ENCODE data around the gene DEGS2. TPM values are rescaled to one million over a fixed set of nuclear protein-coding genes. Genes with fewer than 3 reads are reported as not detected.

Gene DEGS2
- polyA plus RNA-seq, 2 of the 4 experiments (the other 2 are of a cell fraction): 0.93 to 2.3 TPM

DNA sequence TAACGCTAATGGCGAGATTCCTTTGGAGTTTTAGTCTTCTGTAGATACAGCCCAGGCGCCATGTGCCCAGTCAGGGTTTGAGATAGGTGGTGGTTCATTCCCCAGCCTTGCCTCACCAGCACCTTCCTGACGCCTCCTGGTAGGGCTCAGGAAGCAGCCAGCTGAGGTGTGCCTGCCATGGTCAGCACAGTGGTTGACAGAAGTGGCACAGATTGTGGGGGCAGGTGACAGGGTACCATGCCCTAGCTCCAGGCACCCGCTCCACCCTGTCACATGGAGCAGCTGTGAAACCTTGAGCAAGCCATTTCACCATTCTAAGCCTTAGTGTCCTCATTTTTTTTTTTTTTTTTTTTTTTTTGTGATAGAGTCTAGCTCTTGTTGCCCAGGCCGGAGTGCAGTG, 48.6 kb downstream of the DEGS2 start:
- DNase-seq (ENCODE audit: low read depth in 1 of 2, low spot score in 1 of 2): no peak
- CTCF ChIA-PET: interaction anchor here (1.0 to 10.1 kb wide), 6 partner anchors 11 to 165 kb away, joined by 3 to 173 read pairs (median 8); no protein-coding TSS in a partner anchor
- ATAC-seq: no peak
- peaks cover 8% of the 10 kb centered on the region; the same call in 1 of the 3 replicates for H3K4me1 ChIP-seq
- FAIRE-seq: no peak
- TF ChIP-seq HOXA7 (CRISPR knock-in tag; IDR thresholded peaks at IDR 0.05) (no peak), TP53 (CRISPR knock-in tag; IDR thresholded peaks at IDR 0.05) (no peak), GATA3 (IDR thresholded peaks at IDR 0.05; ENCODE audit: borderline replicate concordance) (no peak), ESRRA (IDR thresholded peaks at IDR 0.05; ENCODE audit: borderline replicate concordance, low read length) (no peak), RAD21 (conservative IDR thresholded peaks at IDR 0.05 in 1 of 2, IDR thresholded peaks at IDR 0.05 in 1 of 2) (no peak), FOXS1 (CRISPR knock-in tag; IDR thresholded peaks at IDR 0.05) (no peak), HOXB13 (CRISPR knock-in tag; IDR thresholded peaks at IDR 0.05; ENCODE audit: low read depth) (no peak), BHLHE40 (IDR thresholded peaks at IDR 0.05; ENCODE audit: low read depth, low read length) (no peak), SMC3 (IDR thresholded peaks at IDR 0.05) (no peak), CBX2 (IDR thresholded peaks at IDR 0.05; ENCODE audit: borderline replicate concordance, low read depth) (no peak), MYC (IDR thresholded peaks at IDR 0.05; ENCODE audit: borderline replicate concordance, low read length) (no peak)
- TF ChIP-seq, protein P1, sequence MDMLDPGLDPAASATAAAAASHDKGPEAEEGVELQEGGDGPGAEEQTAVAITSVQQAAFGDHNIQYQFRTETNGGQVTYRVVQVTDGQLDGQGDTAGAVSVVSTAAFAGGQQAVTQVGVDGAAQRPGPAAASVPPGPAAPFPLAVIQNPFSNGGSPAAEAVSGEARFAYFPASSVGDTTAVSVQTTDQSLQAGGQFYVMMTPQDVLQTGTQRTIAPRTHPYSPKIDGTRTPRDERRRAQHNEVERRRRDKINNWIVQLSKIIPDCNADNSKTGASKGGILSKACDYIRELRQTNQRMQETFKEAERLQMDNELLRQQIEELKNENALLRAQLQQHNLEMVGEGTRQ (IDR thresholded peaks at IDR 0.05): no peak
- TF ChIP-seq, protein P2, sequence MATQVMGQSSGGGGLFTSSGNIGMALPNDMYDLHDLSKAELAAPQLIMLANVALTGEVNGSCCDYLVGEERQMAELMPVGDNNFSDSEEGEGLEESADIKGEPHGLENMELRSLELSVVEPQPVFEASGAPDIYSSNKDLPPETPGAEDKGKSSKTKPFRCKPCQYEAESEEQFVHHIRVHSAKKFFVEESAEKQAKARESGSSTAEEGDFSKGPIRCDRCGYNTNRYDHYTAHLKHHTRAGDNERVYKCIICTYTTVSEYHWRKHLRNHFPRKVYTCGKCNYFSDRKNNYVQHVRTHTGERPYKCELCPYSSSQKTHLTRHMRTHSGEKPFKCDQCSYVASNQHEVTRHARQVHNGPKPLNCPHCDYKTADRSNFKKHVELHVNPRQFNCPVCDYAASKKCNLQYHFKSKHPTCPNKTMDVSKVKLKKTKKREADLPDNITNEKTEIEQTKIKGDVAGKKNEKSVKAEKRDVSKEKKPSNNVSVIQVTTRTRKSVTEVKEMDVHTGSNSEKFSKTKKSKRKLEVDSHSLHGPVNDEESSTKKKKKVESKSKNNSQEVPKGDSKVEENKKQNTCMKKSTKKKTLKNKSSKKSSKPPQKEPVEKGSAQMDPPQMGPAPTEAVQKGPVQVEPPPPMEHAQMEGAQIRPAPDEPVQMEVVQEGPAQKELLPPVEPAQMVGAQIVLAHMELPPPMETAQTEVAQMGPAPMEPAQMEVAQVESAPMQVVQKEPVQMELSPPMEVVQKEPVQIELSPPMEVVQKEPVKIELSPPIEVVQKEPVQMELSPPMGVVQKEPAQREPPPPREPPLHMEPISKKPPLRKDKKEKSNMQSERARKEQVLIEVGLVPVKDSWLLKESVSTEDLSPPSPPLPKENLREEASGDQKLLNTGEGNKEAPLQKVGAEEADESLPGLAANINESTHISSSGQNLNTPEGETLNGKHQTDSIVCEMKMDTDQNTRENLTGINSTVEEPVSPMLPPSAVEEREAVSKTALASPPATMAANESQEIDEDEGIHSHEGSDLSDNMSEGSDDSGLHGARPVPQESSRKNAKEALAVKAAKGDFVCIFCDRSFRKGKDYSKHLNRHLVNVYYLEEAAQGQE (IDR thresholded peaks at IDR 0.05): no peak
- TF ChIP-seq, protein P3, sequence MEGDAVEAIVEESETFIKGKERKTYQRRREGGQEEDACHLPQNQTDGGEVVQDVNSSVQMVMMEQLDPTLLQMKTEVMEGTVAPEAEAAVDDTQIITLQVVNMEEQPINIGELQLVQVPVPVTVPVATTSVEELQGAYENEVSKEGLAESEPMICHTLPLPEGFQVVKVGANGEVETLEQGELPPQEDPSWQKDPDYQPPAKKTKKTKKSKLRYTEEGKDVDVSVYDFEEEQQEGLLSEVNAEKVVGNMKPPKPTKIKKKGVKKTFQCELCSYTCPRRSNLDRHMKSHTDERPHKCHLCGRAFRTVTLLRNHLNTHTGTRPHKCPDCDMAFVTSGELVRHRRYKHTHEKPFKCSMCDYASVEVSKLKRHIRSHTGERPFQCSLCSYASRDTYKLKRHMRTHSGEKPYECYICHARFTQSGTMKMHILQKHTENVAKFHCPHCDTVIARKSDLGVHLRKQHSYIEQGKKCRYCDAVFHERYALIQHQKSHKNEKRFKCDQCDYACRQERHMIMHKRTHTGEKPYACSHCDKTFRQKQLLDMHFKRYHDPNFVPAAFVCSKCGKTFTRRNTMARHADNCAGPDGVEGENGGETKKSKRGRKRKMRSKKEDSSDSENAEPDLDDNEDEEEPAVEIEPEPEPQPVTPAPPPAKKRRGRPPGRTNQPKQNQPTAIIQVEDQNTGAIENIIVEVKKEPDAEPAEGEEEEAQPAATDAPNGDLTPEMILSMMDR (IDR thresholded peaks at IDR 0.05): no peak
- TF ChIP-seq, protein P4, sequence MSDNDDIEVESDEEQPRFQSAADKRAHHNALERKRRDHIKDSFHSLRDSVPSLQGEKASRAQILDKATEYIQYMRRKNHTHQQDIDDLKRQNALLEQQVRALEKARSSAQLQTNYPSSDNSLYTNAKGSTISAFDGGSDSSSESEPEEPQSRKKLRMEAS (IDR thresholded peaks at IDR 0.05): no peak
- H3K9me3 ChIP-seq: no peaks in the 10 kb centered on the region
- POLR2A ChIA-PET: no interaction called here
- 83% methylated on average over 6 of the region's 6 CpGs for WGBS (ENCODE audit: missing lambda C conversion rate)
- no peak overlapping the region for H3K4me3 ChIP-seq
- no peak overlapping the region for H3K27ac ChIP-seq
- no peak overlapping the region for H3K4me2 ChIP-seq

DNA sequence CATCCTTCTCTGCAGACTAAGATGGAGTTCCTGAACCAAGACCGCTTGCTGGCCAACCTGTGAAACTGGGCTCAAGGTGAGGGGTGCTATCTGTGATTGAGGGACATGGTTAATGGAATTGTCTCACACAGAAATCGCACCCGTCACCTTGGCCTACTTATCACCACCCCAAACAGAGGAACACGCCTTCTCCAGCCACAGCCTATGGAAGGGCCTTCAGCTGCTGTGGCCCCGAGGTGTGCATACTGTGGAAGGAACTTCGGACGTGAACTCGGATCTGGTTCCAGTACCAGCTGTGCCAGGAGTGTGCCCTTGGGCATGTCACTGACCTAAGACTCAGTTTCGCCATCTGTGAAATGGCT, 49.9 kb downstream of the DEGS2 start:
- TF ChIP-seq KDM5A (IDR thresholded peaks at IDR 0.05): no peak
- TF ChIP-seq KDM1A (IDR thresholded peaks at IDR 0.05; ENCODE audit: low read depth): no peak
- TF ChIP-seq BHLHE40 (IDR thresholded peaks at IDR 0.05; ENCODE audit: low read depth, low read length): no peak
- TF ChIP-seq CHD2 (IDR thresholded peaks at IDR 0.05; ENCODE audit: low read length, partially characterized antibody): no peak
- TF ChIP-seq JUNB (IDR thresholded peaks at IDR 0.05): no peak
- TF ChIP-seq NPAS2 (CRISPR knock-in tag; IDR thresholded peaks at IDR 0.05; ENCODE audit: borderline replicate concordance): no peak
- TF ChIP-seq RFX5 (IDR thresholded peaks at IDR 0.05): no peak
- no peak for TF ChIP-seq EHF (CRISPR knock-in tag; IDR thresholded peaks at IDR 0.05)
- TF ChIP-seq, protein P5, sequence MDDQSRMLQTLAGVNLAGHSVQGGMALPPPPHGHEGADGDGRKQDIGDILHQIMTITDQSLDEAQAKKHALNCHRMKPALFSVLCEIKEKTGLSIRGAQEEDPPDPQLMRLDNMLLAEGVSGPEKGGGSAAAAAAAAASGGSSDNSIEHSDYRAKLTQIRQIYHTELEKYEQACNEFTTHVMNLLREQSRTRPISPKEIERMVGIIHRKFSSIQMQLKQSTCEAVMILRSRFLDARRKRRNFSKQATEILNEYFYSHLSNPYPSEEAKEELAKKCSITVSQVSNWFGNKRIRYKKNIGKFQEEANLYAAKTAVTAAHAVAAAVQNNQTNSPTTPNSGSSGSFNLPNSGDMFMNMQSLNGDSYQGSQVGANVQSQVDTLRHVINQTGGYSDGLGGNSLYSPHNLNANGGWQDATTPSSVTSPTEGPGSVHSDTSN (IDR thresholded peaks at IDR 0.05): no peak
- TF ChIP-seq MAFK (IDR thresholded peaks at IDR 0.05; ENCODE audit: partially characterized antibody): no peak
- TF ChIP-seq HOXB13 (CRISPR knock-in tag; IDR thresholded peaks at IDR 0.05; ENCODE audit: low read depth): no peak
- TF ChIP-seq, protein P1 (IDR thresholded peaks at IDR 0.05): no peak
- no peak for TF ChIP-seq CBX8 (IDR thresholded peaks at IDR 0.05)
- no peak for TF ChIP-seq HDAC2 (IDR thresholded peaks at IDR 0.05)
- TF ChIP-seq CEBPB (IDR thresholded peaks at IDR 0.05): no peak
- ChIA-PET POLR2A (no interaction called here), CTCF (interaction anchor here (0.7 to 10.1 kb wide), 17 partner anchors 10 to 132 kb away, joined by 3 to 173 read pairs (median 15); no protein-coding TSS in a partner anchor)
- no peak overlapping the region for H3K4me2 ChIP-seq
- 90% methylated on average over 9 of the region's 9 CpGs for WGBS (ENCODE audit: missing lambda C conversion rate)
- no peaks in the 10 kb centered on the region for H3K9me3 ChIP-seq
- no peak overlapping the region for H3K4me3 ChIP-seq
- peaks cover 16% of the 10 kb centered on the region for H3K4me1 ChIP-seq
- no peak overlapping the region; a peak in 1 of 6 replicates for H3K27ac ChIP-seq
- DNase-seq (ENCODE audit: low read depth in 1 of 2, low spot score in 1 of 2): no peak
- no peak for FAIRE-seq
- no peak for ATAC-seq

Measured in A549 (cell line).